Measurements from ENCODE around the gene ZNF256. TPM values are rescaled to one million over a fixed set of nuclear protein-coding genes. Genes with fewer than 3 reads are reported as not detected.
A peak's percentile ranks its signal among the peaks of the same experiment; 100 is the strongest.

The ZNF256 gene
- 4.8 and 5.2 TPM in 2 replicates for total RNA-seq

DNA sequence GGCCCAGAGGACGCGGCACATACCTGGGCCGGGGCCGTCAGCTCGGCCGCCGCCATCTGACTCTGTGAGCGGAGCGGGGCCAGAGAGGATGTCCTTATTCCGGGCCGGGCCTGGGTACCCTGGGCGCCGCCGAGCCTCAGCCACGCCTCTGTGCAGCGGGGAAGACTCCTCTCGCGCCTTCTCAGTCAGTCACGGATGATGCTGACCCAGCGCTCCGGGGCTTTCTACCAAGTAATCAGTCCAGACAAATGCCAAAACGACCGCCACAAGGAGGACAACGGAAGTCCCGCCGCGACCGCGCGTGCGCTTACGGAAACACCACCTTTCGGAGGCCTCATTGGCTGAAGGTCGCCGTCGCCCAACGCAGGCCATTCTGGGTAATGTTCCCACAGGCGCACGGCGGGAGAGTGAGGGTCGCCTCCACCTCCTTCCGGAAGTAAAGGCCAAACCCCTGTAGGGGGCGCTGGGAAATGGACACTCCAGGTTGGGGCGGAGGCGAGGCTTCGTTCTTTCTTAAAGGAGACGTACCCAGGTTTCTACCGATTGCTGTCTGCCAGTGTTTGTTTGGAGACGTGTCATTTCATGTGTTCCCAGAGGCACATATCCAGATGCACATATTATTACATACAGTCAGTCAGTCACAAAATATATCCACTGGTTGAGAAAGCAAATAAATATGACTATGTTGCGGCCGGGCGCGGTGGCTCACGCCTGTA is at the start of gene ZNF256:
ZNF256 (minus strand) TSS at position 288 of the 716 bp plus-strand sequence; CDS start at position 56, 232 bp downstream.
- H3K4me3 ChIP-seq (ENCODE audit: low read depth, low read length) = peak within 1 kb of the TSS; percentile 93
- TF ChIP-seq, protein P1, sequence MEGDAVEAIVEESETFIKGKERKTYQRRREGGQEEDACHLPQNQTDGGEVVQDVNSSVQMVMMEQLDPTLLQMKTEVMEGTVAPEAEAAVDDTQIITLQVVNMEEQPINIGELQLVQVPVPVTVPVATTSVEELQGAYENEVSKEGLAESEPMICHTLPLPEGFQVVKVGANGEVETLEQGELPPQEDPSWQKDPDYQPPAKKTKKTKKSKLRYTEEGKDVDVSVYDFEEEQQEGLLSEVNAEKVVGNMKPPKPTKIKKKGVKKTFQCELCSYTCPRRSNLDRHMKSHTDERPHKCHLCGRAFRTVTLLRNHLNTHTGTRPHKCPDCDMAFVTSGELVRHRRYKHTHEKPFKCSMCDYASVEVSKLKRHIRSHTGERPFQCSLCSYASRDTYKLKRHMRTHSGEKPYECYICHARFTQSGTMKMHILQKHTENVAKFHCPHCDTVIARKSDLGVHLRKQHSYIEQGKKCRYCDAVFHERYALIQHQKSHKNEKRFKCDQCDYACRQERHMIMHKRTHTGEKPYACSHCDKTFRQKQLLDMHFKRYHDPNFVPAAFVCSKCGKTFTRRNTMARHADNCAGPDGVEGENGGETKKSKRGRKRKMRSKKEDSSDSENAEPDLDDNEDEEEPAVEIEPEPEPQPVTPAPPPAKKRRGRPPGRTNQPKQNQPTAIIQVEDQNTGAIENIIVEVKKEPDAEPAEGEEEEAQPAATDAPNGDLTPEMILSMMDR (IDR thresholded peaks at IDR 0.05; ENCODE audit: insufficient read depth, low read depth, low read length) = peak; percentile 54
- DNase-seq (ENCODE audit: low read depth) = peak; percentile 97

DNA sequence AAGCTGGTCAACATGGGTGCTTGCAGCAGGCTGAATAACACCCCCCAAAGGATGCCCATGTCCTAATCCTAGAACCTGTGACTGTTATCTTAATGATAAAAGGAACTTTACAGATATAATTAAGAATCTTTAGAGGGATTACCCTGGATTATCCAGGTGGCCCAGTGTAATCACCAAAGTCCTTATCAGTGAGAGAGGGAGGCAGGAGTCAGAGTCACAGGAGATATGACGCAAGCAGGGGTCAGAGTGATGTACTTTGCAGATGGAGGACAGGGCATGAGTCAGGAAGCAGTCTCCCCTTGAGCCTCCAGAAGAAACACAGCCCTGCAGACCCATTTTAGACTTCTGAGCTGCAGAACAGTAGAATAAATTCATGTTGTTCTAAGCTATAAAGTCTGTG is 45.3 kb upstream of the ZNF256 start:
- no peak overlapping the region for H3K4me3 ChIP-seq (ENCODE audit: low read depth, low read length)
- DNase-seq (ENCODE audit: low read depth) = no peak
- TF ChIP-seq, protein P1 (IDR thresholded peaks at IDR 0.05; ENCODE audit: insufficient read depth, low read depth, low read length) = no peak

DNA sequence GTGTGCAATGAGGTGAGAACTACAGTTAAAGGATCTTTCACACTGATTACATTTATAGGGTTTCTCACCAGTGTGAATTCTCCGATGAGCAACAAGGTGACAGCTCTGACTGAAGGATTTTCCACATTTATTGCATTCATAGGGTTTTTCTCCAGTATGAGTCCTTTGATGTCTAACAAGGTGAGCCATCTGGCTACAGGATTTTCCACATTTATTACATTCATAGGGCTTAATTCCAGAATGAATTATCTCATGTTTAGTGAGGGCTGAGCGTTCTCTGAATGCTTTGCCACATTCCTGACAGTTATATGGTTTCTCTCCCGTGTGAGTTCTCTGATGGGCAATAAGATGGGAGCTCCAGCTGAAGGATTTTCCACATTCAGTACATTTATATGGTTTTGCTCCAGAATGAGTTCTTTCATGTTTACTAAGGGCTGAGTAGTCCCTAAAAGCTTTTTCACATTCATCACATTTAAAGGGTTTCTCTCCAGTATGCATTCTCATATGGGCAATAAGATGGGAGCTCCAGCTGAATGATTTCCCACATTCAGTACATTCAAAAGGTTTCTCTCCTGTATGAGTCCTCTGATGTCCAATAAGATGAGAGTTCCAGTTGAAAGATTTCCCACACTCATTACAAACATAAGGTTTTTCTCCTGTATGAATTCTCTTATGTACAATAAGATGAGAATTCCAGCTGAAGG is 31.2 kb upstream of the ZNF256 start:
- no peak for DNase-seq (ENCODE audit: low read depth)
- no peak overlapping the region for H3K4me3 ChIP-seq (ENCODE audit: low read depth, low read length)
- TF ChIP-seq, protein P1 (IDR thresholded peaks at IDR 0.05; ENCODE audit: insufficient read depth, low read depth, low read length) = no peak

DNA sequence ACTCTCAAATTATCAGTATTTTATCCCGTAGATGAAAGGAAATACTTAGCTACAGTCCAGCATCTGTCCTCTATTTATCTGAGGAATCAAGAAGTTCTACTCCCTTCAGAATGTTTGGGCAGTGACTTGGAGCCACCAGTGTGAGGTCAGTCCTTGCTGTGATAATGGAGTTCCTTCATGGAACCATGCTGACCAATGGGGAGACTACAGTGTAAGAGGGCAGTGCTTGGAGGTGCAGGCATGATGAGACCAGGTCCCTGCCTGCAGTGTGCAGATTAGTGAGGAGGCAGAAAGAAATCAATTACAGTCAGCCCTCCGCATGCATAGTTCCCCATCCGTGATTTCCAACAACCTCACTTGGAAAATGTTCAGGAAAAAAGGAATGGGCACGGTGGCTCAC is 26.9 kb upstream of the ZNF256 start, which contains the start of gene C19orf18:
C19orf18 (minus strand) TSS at position 101 of the 400 bp plus-strand sequence. CDS start 102 bp downstream, outside the sequence.
- TF ChIP-seq, protein P1 (IDR thresholded peaks at IDR 0.05; ENCODE audit: insufficient read depth, low read depth, low read length) = no peak
- H3K4me3 ChIP-seq (ENCODE audit: low read depth, low read length) = no peak within 1 kb of the TSS
- no peak for DNase-seq (ENCODE audit: low read depth)

DNA sequence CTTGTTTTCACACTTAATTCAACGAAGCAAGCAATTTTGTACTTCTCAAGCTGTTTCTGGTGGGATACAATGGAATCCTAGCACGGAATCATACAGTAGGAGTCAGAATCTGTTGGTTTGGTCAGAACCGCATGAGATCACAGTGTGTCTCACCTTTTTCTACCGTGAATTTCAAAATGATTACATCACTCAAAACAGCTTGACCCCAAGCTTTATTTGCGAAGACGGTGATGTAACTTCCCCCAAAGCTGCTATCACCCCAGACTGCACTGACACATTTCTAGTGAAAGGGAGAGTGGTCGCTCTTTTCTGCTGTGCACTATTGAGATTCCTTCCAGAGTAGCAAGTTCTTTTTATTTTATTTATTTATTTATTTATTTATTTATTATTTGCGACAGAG is 17.3 kb upstream of the ZNF256 start:
- TF ChIP-seq, protein P1 (IDR thresholded peaks at IDR 0.05; ENCODE audit: insufficient read depth, low read depth, low read length) = no peak
- H3K4me3 ChIP-seq (ENCODE audit: low read depth, low read length) = no peak overlapping the region
- DNase-seq (ENCODE audit: low read depth) = no peak

DNA sequence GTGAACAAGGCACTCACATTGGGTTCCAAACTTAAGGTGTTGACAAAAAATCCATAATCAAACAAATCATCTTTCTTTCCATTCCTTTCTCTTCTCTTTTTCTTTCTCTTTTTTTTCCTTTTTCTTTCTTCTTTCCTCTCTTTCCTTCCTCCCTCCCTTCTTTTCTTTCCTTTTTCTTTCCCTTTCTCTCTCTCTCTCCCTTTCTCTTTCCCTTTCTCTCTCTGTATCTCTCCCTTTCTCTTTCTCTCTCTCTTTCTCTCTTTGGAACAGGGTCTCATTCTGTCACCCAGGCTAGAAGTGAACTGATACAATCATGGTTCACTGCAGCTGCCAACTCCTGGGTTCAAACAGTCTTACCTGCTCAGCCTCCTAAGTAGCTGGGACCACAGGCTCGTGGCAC is 14.3 kb upstream of the ZNF256 start:
- TF ChIP-seq, protein P1 (IDR thresholded peaks at IDR 0.05; ENCODE audit: insufficient read depth, low read depth, low read length) = no peak

More for the DNA sequence above, 14.3 kb upstream of the ZNF256 start:
- H3K4me3 ChIP-seq (ENCODE audit: low read depth, low read length) = no peak overlapping the region
- no peak for DNase-seq (ENCODE audit: low read depth)
